ENCODE data around the gene TLE1.

GRCh38 chr9:81586786-81587185 is 102.6 kb downstream of the TLE1 start:
- TF ChIP-seq CTCF (IDR thresholded peaks at IDR 0.05), result no peak
- TF ChIP-seq POLR2A (IDR thresholded peaks at IDR 0.05), result no peak

All from Peyer's patch (tissue), 4 donors.